ENCODE data around the gene BACH1.

Gene BACH1

GRCh38 chr21:29316029-29316742, 17.5 kb downstream of the BACH1 start:
- DNase-seq: no peak

- no peak for DNase-seq
Observed at GRCh38 chr21:29316806-29317205, 18.1 kb downstream of the BACH1 start.

GRCh38 chr21:29318354-29318753, 19.6 kb downstream of the BACH1 start:
- no peak for DNase-seq

- DNase-seq: no peak
Observed at GRCh38 chr21:29320031-29320430, 21.3 kb downstream of the BACH1 start.

GRCh38 chr21:29321217-29321616, 22.5 kb downstream of the BACH1 start:
- DNase-seq: no peak

GRCh38 chr21:29321932-29322928, 23.5 kb downstream of the BACH1 start:
- DNase-seq: no peak

GRCh38 chr21:29323189-29323588, 24.5 kb downstream of the BACH1 start:
- no peak for DNase-seq

- peak; percentile 13 to 49 for DNase-seq
Observed at GRCh38 chr21:29326914-29327554, 28.3 kb downstream of the BACH1 start.

- no peak for DNase-seq
Observed at GRCh38 chr21:29329406-29329805, 30.7 kb downstream of the BACH1 start.

- no peak for DNase-seq
Observed at GRCh38 chr21:29330797-29331196, 32.1 kb downstream of the BACH1 start.

GRCh38 chr21:29332461-29333362, 34.0 kb downstream of the BACH1 start:
- DNase-seq: no peak

GRCh38 chr21:29333406-29333805, 34.7 kb downstream of the BACH1 start:
- no peak for DNase-seq

GRCh38 chr21:29334717-29335428, 36.2 kb downstream of the BACH1 start:
- DNase-seq: no peak

GRCh38 chr21:29335720-29336119, 37.0 kb downstream of the BACH1 start:
- DNase-seq: no peak

- DNase-seq: no peak
Observed at GRCh38 chr21:29338256-29338655, 39.5 kb downstream of the BACH1 start.

GRCh38 chr21:29340228-29340627, 41.5 kb downstream of the BACH1 start:
- no peak for DNase-seq

GRCh38 chr21:29342363-29342957, 43.7 kb downstream of the BACH1 start:
- DNase-seq: peak in 1 of 2 experiments; percentile 8

GRCh38 chr21:29343519-29343918, 44.8 kb downstream of the BACH1 start:
- no peak for DNase-seq

- DNase-seq: no peak
Observed at GRCh38 chr21:29346281-29346680, 47.6 kb downstream of the BACH1 start.

GRCh38 chr21:29346771-29347170, 48.0 kb downstream of the BACH1 start:
- DNase-seq: no peak

- no peak for DNase-seq
Observed at GRCh38 chr21:29347274-29347681, 48.6 kb downstream of the BACH1 start.

Data from cerebellar nuclear complex (tissue), 1 donor.